Astrocyte (in vitro differentiated cells and primary cell): ENCODE data around the gene NEAT1. TPM values are rescaled to one million over a fixed set of nuclear protein-coding genes. Genes with fewer than 3 reads are reported as not detected.

Experiments used
- DNase-seq: peaks from one replicate; pipeline ENCODE4 v3.0.0-alpha.2; 2010; ENCODE audit warnings: low read depth
- FAIRE-seq: peaks from 2 replicates; lab custom pipeline; 2011; peaks lifted over from hg19 to GRCh38; lab: Jason Lieb, UNC
- H2AFZ ChIP-seq: 2 replicates; pipeline ENCODE4 v1.6.0; 2012; ENCODE audit warnings: low read depth, low read length, inconsistent platforms
- H3K27ac ChIP-seq: 2 replicates; pipeline ENCODE4 v1.5.1; 2011; ENCODE audit warnings: low read depth, low read length, inconsistent platforms
- H3K27me3 ChIP-seq: 2 replicates; pipeline ENCODE4 v1.6.0; 2011; ENCODE audit warnings: low read length, inconsistent platforms; ENCODE audit not compliant: insufficient read depth
- H3K36me3 ChIP-seq: 2 replicates; pipeline ENCODE4 v1.5.1; 2011; ENCODE audit warnings: low read length, inconsistent platforms; ENCODE audit not compliant: insufficient read depth
- H3K4me1 ChIP-seq: 2 replicates; pipeline ENCODE4 v1.5.1; 2011; ENCODE audit warnings: low read length, inconsistent platforms; ENCODE audit not compliant: insufficient read depth
- H3K4me2 ChIP-seq: 2 replicates; pipeline ENCODE4 v1.6.0; 2012; ENCODE audit warnings: low read length, inconsistent platforms
- H3K4me3 ChIP-seq: 2 replicates; pipeline ENCODE4 v1.5.1; 2011; ENCODE audit warnings: low read depth, mild to moderate bottlenecking, low read length, inconsistent platforms; ENCODE audit not compliant: insufficient read depth
- H3K79me2 ChIP-seq: 2 replicates; pipeline ENCODE4 v1.6.0; 2012; ENCODE audit warnings: mild to moderate bottlenecking, low read length, inconsistent platforms; ENCODE audit not compliant: insufficient read depth
- H3K9ac ChIP-seq: 2 replicates; pipeline ENCODE4 v1.6.0; 2012; ENCODE audit warnings: mild to moderate bottlenecking, low read length, inconsistent platforms
- H3K9me3 ChIP-seq: 2 replicates; pipeline ENCODE4 v1.5.1; 2012; ENCODE audit warnings: low read depth, mild to moderate bottlenecking, low read length, inconsistent platforms; ENCODE audit not compliant: insufficient read depth
- H4K20me1 ChIP-seq: 2 replicates; pipeline ENCODE4 v1.6.0; 2012; ENCODE audit warnings: low read length, inconsistent platforms; ENCODE audit not compliant: insufficient read depth
- H3K27ac Mint-ChIP-seq: one replicate; pipeline ENCODE4 v1.8.0; 2021; ENCODE audit warnings: mild to moderate bottlenecking, mixed read lengths; ENCODE audit not compliant: unreplicated experiment
- H3K27me3 Mint-ChIP-seq: one replicate; pipeline ENCODE4 v1.8.0; 2021; ENCODE audit warnings: low read depth, mixed read lengths; ENCODE audit not compliant: unreplicated experiment
- H3K36me3 Mint-ChIP-seq: one replicate; pipeline ENCODE4 v1.8.0; 2021; ENCODE audit warnings: low read depth, mixed read lengths; ENCODE audit not compliant: unreplicated experiment
- H3K4me1 Mint-ChIP-seq: one replicate; pipeline ENCODE4 v1.8.0; 2021; ENCODE audit warnings: low read depth, mixed read lengths; ENCODE audit not compliant: unreplicated experiment
- H3K4me3 Mint-ChIP-seq: one replicate; pipeline ENCODE4 v1.8.0; 2021; ENCODE audit warnings: mild to moderate bottlenecking, moderate library complexity, mixed read lengths; ENCODE audit not compliant: unreplicated experiment
- H3K9me3 Mint-ChIP-seq: one replicate; pipeline ENCODE4 v1.8.0; 2021; ENCODE audit warnings: mild to moderate bottlenecking, mixed read lengths; ENCODE audit not compliant: unreplicated experiment
- EZH2 ChIP-seq: IDR thresholded peaks from 2 replicates; pipeline ENCODE4 v1.6.1; 2012; ENCODE audit warnings: mild to moderate bottlenecking, low read length, inconsistent platforms; ENCODE audit not compliant: insufficient read depth
- total RNA-seq: library from RNA; stranded (reverse); gene quantifications from 2 replicates; pipeline ENCODE4 v1.2.1, GENCODE V29; 2021
- TF ChIP-seq, protein P1 (sequence below): IDR thresholded peaks from 2 replicates; pipeline ENCODE4 v1.5.1; 2011; ENCODE audit warnings: low read depth, mild to moderate bottlenecking, inconsistent platforms, low read length, moderate library complexity; ENCODE audit not compliant: insufficient read depth

NEAT1 gene
- total RNA-seq, 1 donor from 2014 or later, result 317 TPM

DNA sequence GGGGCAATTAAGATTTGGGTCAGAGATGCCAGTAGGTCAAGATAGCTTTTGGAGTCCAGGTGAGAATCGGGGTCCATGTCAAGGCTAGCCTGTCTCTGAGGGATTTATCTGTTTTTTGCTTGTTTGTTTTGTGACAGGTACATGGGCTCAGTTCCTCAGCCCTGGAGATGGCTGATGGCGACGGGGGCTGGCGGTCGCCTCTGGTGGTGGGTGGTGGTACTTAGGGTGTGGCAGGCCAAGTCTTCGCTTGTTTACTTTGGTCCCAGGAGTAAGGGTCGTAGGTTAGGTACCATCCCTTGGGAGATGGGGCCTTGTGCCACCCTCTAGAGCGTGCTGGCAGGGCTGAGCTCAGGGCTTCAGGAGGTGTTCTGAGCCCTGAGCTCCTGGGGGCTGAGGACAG, 44.8 kb upstream of the NEAT1 start:
- Histone ChIP-seq H3K27me3 (no peaks in the 10 kb centered on the region), H3K27ac (no peak overlapping the region), H3K9ac (no peak overlapping the region), H2AFZ (no peak overlapping the region), H3K4me3 (no peak overlapping the region), H3K9me3 (no peaks in the 10 kb centered on the region), H3K36me3 (no peaks in the 10 kb centered on the region), H3K4me1 (peaks cover 10% of the 10 kb centered on the region), H3K79me2 (no peaks in the 10 kb centered on the region), H4K20me1 (no peaks in the 10 kb centered on the region), H3K4me2 (no peak overlapping the region)
- H3K9me3 Mint-ChIP-seq, result no peaks in the 10 kb centered on the region
- TF ChIP-seq, protein P1, sequence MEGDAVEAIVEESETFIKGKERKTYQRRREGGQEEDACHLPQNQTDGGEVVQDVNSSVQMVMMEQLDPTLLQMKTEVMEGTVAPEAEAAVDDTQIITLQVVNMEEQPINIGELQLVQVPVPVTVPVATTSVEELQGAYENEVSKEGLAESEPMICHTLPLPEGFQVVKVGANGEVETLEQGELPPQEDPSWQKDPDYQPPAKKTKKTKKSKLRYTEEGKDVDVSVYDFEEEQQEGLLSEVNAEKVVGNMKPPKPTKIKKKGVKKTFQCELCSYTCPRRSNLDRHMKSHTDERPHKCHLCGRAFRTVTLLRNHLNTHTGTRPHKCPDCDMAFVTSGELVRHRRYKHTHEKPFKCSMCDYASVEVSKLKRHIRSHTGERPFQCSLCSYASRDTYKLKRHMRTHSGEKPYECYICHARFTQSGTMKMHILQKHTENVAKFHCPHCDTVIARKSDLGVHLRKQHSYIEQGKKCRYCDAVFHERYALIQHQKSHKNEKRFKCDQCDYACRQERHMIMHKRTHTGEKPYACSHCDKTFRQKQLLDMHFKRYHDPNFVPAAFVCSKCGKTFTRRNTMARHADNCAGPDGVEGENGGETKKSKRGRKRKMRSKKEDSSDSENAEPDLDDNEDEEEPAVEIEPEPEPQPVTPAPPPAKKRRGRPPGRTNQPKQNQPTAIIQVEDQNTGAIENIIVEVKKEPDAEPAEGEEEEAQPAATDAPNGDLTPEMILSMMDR, result no peak
- TF ChIP-seq EZH2, result no peak
- no peak overlapping the region for H3K4me3 Mint-ChIP-seq
- no peaks in the 10 kb centered on the region for H3K36me3 Mint-ChIP-seq
- DNase-seq, result no peak
- peaks cover 14% of the 10 kb centered on the region for H3K4me1 Mint-ChIP-seq
- no peak for FAIRE-seq
- H3K27me3 Mint-ChIP-seq, result peaks cover 2% of the 10 kb centered on the region
- peak overlapping the region; percentile 26 for H3K27ac Mint-ChIP-seq

DNA sequence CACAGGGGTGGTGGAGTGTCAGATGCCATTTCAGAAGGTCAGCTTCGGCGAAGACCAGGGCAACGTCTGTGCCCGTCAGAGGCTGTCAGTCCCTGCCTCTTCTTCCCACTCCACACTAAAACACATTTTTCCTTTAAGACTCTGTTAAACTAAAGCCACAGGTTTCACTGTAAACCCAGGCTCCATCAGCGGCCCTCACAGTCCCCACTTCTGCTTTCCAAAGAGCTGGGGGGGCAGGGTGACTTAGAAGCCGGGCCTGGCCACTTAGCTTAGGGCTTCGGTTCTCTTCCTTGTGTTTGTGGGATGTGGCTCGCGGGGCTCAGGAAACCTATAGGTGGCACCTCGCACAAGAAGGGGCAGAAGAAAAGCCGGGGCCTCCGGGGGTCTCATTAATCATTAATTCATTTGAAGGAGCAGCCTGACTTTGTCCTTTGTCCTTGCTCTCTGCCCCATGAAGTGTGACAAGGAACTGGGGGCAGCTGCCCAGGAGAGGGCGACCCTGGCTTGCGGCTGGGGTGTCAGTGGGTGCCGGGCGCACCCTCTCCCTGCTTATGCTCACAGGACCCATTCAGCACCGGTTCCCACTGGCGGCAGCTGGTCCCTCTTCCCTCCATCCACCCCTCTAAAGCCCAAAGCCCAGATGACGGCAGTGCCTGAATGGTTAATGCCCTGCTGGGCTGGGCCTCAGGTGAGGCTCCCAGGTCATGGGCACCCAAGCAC, 44.2 kb upstream of the NEAT1 start:
- peaks cover 20% of the 10 kb centered on the region for H3K4me1 Mint-ChIP-seq
- Histone ChIP-seq H3K79me2 (no peaks in the 10 kb centered on the region), H3K36me3 (no peaks in the 10 kb centered on the region), H3K9ac (no peak overlapping the region), H4K20me1 (no peaks in the 10 kb centered on the region), H3K27ac (no peak overlapping the region), H3K4me1 (peaks cover 16% of the 10 kb centered on the region), H2AFZ (no peak overlapping the region), H3K4me2 (no peak overlapping the region), H3K9me3 (no peaks in the 10 kb centered on the region), H3K4me3 (no peak overlapping the region), H3K27me3 (no peaks in the 10 kb centered on the region)
- TF ChIP-seq EZH2, result no peak
- TF ChIP-seq, protein P1, result no peak
- DNase-seq, result no peak
- H3K9me3 Mint-ChIP-seq, result no peaks in the 10 kb centered on the region
- peaks cover 2% of the 10 kb centered on the region for H3K27me3 Mint-ChIP-seq
- H3K36me3 Mint-ChIP-seq, result no peaks in the 10 kb centered on the region
- H3K27ac Mint-ChIP-seq, result no peak overlapping the region
- H3K4me3 Mint-ChIP-seq, result no peak overlapping the region
- FAIRE-seq, result no peak
